D721Med (cell line): ENCODE measurements around the gene RAD54L2.
"Not testable (repeated sequence)": the region's sequence is repeated elsewhere in the genome, so short reads cannot be mapped to it uniquely, and the experiment has no call there.

Experiments used
- DNase-seq: peaks from one replicate; pipeline ENCODE4 v3.0.0; 2011; ENCODE audit warnings: low spot score; ENCODE audit not compliant: insufficient read length
- FAIRE-seq: peaks from 2 replicates; lab custom pipeline; 2011; peaks lifted over from hg19 to GRCh38; lab: Jason Lieb, UNC
- CTCF ChIP-seq: IDR thresholded peaks from 2 replicates; pipeline ENCODE4 v1.5.1; 2012; ENCODE audit warnings: mild to moderate bottlenecking, control low read depth; ENCODE audit not compliant: insufficient read depth; ENCODE audit errors: missing control alignments

The RAD54L2 gene

GRCh38 chr3:51535146-51536019, 3.1 kb upstream of the RAD54L2 start:
- no peak for TF ChIP-seq CTCF
- DNase-seq (no peak), FAIRE-seq (no peak)

- DNase-seq, FAIRE-seq: not testable (repeated sequence)
Measured at GRCh38 chr3:51537631-51538030, 888 bp upstream of the RAD54L2 start.

- no peak for TF ChIP-seq CTCF
- FAIRE-seq (no peak), DNase-seq (no peak)
Measured at GRCh38 chr3:51538115-51538458, 432 bp upstream of the RAD54L2 start.

- DNase-seq (peak; percentile 51), FAIRE-seq (no peak)
- no peak for TF ChIP-seq CTCF
Measured at GRCh38 chr3:51539291-51539941, 897 bp downstream of the RAD54L2 start.

- not testable (repeated sequence) for DNase-seq, FAIRE-seq
Measured at GRCh38 chr3:51542596-51542995, 4.1 kb downstream of the RAD54L2 start.

GRCh38 chr3:51544011-51544775, 5.7 kb downstream of the RAD54L2 start:
- FAIRE-seq, result no peak
- no peak for TF ChIP-seq CTCF
- DNase-seq, result no peak

GRCh38 chr3:51547274-51547673, 8.8 kb downstream of the RAD54L2 start:
- FAIRE-seq (no peak), DNase-seq (no peak)
- TF ChIP-seq CTCF, result no peak
